ENCODE data around the gene PDZD2.
"Not testable (repeated sequence)": the region's sequence is repeated elsewhere in the genome, so short reads cannot be mapped to it uniquely, and the experiment has no call there.

Gene PDZD2

GRCh38 chr5:32118922-32119321 lies 480.0 kb downstream of the PDZD2 start:
- not testable (repeated sequence) for DNase-seq

GRCh38 chr5:32123058-32123805 lies 484.3 kb downstream of the PDZD2 start:
- no peak for DNase-seq

GRCh38 chr5:32123889-32124676 lies 485.2 kb downstream of the PDZD2 start:
- no peak for DNase-seq

GRCh38 chr5:32126691-32127090 lies 487.8 kb downstream of the PDZD2 start:
- DNase-seq: no peak

GRCh38 chr5:32127711-32128110 lies 488.8 kb downstream of the PDZD2 start:
- no peak for DNase-seq

GRCh38 chr5:32129074-32129598 lies 490.2 kb downstream of the PDZD2 start:
- no peak for DNase-seq

GRCh38 chr5:32130865-32131264 lies 491.9 kb downstream of the PDZD2 start:
- no peak for DNase-seq

- DNase-seq: no peak
These were observed 492.7 kb downstream of the PDZD2 start for GRCh38 chr5:32131604-32132003.

- no peak for DNase-seq
These were observed 493.8 kb downstream of the PDZD2 start for GRCh38 chr5:32132757-32133156.

GRCh38 chr5:32135086-32135485 lies 496.2 kb downstream of the PDZD2 start:
- DNase-seq: no peak

GRCh38 chr5:32136342-32136741 lies 497.4 kb downstream of the PDZD2 start:
- DNase-seq: no peak

GRCh38 chr5:32138839-32139493 lies 500.0 kb downstream of the PDZD2 start:
- peak; percentile 81 to 84 for DNase-seq

GRCh38 chr5:32143617-32144377 lies 504.9 kb downstream of the PDZD2 start:
- no peak for DNase-seq

- DNase-seq: no peak
These were observed 505.7 kb downstream of the PDZD2 start for GRCh38 chr5:32144378-32145207.

GRCh38 chr5:32145378-32145777 lies 506.4 kb downstream of the PDZD2 start:
- DNase-seq: no peak

GRCh38 chr5:32147236-32147635 lies 508.3 kb downstream of the PDZD2 start:
- DNase-seq: no peak

- DNase-seq: no peak
These were observed 509.0 kb downstream of the PDZD2 start for GRCh38 chr5:32147959-32148358.

- DNase-seq: no peak
These were observed 511.4 kb downstream of the PDZD2 start for GRCh38 chr5:32150366-32150765.

- no peak for DNase-seq
These were observed 512.3 kb downstream of the PDZD2 start for GRCh38 chr5:32151198-32151597.

GRCh38 chr5:32153723-32154122 lies 514.8 kb downstream of the PDZD2 start:
- DNase-seq: no peak

- DNase-seq: no peak
These were observed 516.3 kb downstream of the PDZD2 start for GRCh38 chr5:32155211-32155610.

- no peak for DNase-seq
These were observed 517.7 kb downstream of the PDZD2 start for GRCh38 chr5:32156635-32157034.
